Activated naive CD4-positive, alpha-beta T cell treated with anti-CD3 and anti-CD28 coated beads for 36 hours (primary cell): ENCODE measurements around the gene SCTR. TPM values are rescaled to one million over a fixed set of nuclear protein-coding genes. Genes with fewer than 3 reads are reported as not detected.
"Not testable (repeated sequence)": the region's sequence is repeated elsewhere in the genome, so short reads cannot be mapped to it uniquely, and the experiment has no call there.

Source experiments
- CTCF ChIA-PET: fragments of 350-600 bp; sonication (Branson Sonifier 250); formaldehyde crosslinking; loops from one replicate; lab custom pipeline; 2021; ENCODE audit warnings: antibody characterized with exemption; lab: Charles Lee
- DNase-seq: peaks from one replicate; pipeline ENCODE4 v3.0.0-alpha.2; 2020
- H3K27ac Mint-ChIP-seq: one replicate; pipeline ENCODE4 v1.8.0; 2021; ENCODE audit warnings: mild to moderate bottlenecking, mixed read lengths
- H3K27me3 Mint-ChIP-seq: one replicate; pipeline ENCODE4 v1.8.0; 2021; ENCODE audit warnings: low read depth, mixed read lengths
- H3K36me3 Mint-ChIP-seq: one replicate; pipeline ENCODE4 v1.8.0; 2021; ENCODE audit warnings: low read depth, mixed read lengths
- H3K4me1 Mint-ChIP-seq: one replicate; pipeline ENCODE4 v1.8.0; 2021; ENCODE audit warnings: low read depth, mixed read lengths
- H3K4me3 Mint-ChIP-seq: one replicate; pipeline ENCODE4 v1.8.0; 2021; ENCODE audit warnings: mild to moderate bottlenecking, moderate library complexity, mixed read lengths
- H3K9me3 Mint-ChIP-seq: one replicate; pipeline ENCODE4 v1.8.0; 2021; ENCODE audit warnings: mixed read lengths
- intact Hi-C: fragments of 100-400 bp; cut with micrococcal nuclease; formaldehyde crosslinking; loops from one replicate; pipeline ENCODE4 v1.15.1; 2023
- total RNA-seq, 2 experiments: library from RNA; stranded (reverse); gene quantifications; one replicate each; pipeline ENCODE4 v1.2.3, GENCODE V29; 2021

SCTR gene
- total RNA-seq, 2 experiments from 2014 or later, result not detected

DNA sequence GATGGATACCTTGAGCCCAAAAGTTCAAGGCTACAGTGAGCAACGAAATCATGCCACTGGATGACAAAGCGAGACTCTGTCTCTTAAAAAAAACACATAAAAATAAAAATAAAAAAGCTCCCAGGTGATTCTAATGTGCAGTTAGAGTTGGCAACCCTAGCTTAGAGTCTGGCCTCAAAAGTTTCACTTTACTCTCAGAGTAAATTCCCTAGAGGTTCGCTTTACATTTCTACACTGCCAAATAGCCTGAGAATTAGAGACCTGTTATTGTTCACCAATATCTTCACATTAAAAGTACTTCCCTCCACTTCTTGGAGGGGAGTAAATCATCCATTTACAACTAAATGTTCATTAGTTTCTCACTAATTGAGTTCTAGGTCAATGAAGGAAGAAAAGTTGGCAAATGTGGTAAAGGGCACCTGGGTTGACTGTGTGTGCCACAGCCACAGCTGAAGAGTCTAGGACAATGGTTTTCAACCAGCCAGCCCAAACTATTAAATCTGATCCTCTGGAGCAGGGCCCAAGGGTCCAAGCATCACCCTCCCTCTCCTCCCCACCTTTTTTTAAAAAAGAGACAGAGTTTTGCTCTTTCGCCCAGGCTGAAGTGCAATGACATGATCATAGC is 107.9 kb downstream of the SCTR start:
- no peak for DNase-seq
- Mint-ChIP-seq H3K36me3 (no peaks in the 10 kb centered on the region), H3K4me1 (no peaks in the 10 kb centered on the region), H3K9me3 (no peaks in the 10 kb centered on the region), H3K4me3 (no peak overlapping the region), H3K27me3 (peaks cover 3% of the 10 kb centered on the region), H3K27ac (no peak overlapping the region)
- intact Hi-C loops, result no loop called here
- CTCF ChIA-PET, result interaction anchor here (0.5 to 0.6 kb wide), 2 partner anchors 715 to 1261 kb away, joined by 3 to 7 read pairs; no protein-coding TSS in a partner anchor

DNA sequence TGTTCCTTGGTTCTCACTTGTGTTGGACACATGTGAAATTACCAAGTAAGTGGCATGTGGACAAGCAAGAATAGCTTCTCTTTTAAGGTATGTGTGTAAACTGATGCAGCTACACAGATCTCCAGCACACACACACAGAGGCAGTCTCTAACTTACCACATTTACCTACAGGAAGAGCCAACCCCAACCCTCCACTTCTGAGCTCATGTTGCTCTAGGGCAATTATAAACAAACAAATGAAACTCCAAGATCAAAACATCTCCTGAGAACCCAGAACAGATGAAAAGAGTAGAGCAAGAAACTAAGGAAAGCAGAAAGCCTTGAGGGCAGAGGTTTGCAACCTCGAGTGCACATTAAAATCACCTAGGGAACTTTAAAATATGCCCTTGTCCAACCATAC is 108.7 kb downstream of the SCTR start:
- CTCF ChIA-PET, result interaction anchor here (1.4 kb wide), 1 partner anchor 9 kb away, joined by 3 read pairs; no protein-coding TSS in a partner anchor
- Mint-ChIP-seq H3K4me3 (no peak overlapping the region), H3K4me1 (no peaks in the 10 kb centered on the region), H3K36me3 (no peaks in the 10 kb centered on the region), H3K9me3 (no peaks in the 10 kb centered on the region), H3K27me3 (peaks cover 3% of the 10 kb centered on the region), H3K27ac (no peak overlapping the region)
- intact Hi-C loops, result no loop called here
- DNase-seq, result no peak

DNA sequence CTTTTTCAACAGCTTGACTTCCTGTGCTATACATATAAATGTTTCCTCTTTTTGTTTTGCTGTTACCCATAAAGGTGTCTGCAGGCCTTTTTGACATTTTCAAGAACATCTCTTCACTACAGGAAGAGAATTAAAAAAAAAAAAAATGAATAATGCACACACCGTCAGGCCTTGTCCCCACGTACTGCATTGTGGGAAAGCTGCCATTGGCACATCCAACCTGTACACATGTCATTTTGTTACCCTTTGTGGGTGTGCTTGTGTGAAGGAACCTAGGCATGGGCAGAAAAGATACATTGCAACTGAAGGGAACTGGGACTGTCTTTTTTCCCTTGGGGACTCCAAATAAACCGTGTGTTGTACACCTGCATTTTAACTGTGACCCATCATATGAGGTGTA is 109.4 kb downstream of the SCTR start:
- Mint-ChIP-seq H3K4me3 (no peak overlapping the region), H3K4me1 (no peaks in the 10 kb centered on the region), H3K36me3 (no peaks in the 10 kb centered on the region), H3K27ac (no peak overlapping the region), H3K9me3 (no peaks in the 10 kb centered on the region), H3K27me3 (peaks cover 5% of the 10 kb centered on the region)
- CTCF ChIA-PET, result interaction anchor here (1.4 kb wide), 1 partner anchor 9 kb away, joined by 3 read pairs; no protein-coding TSS in a partner anchor
- DNase-seq, result no peak
- intact Hi-C loops, result no loop called here

DNA sequence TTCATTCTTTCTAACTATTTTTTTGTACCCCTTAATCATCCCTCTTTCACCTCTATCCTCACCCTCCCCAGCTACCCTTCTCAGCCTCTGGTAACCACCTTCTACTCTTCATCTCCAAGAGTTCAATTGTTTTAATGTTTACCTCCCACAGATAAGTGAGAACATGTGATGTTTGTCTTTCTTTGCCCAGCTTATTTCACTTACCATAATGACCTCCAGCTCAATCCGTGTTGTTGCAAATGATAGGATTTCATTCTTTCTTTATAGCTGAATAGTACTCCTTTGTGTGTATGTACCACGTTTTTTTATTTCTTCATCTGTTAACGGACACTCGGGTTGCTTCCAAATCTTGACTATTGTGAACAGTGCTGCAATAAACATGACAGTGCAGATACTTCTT is 114.8 kb downstream of the SCTR start:
- Mint-ChIP-seq H3K4me1 (no peaks in the 10 kb centered on the region), H3K9me3 (no peaks in the 10 kb centered on the region), H3K27me3 (peaks cover 2% of the 10 kb centered on the region), H3K4me3 (no peak overlapping the region), H3K27ac (no peak overlapping the region), H3K36me3 (no peaks in the 10 kb centered on the region)
- CTCF ChIA-PET, result interaction anchor here (0.6 to 2.8 kb wide), 7 partner anchors 10 to 370 kb away, joined by 3 to 17 read pairs (median 3); no protein-coding TSS in a partner anchor
- intact Hi-C loops, result loop anchor here (5.0 kb wide), 1 partner anchor 768 kb away; no protein-coding TSS in a partner anchor
- DNase-seq, result no peak

DNA sequence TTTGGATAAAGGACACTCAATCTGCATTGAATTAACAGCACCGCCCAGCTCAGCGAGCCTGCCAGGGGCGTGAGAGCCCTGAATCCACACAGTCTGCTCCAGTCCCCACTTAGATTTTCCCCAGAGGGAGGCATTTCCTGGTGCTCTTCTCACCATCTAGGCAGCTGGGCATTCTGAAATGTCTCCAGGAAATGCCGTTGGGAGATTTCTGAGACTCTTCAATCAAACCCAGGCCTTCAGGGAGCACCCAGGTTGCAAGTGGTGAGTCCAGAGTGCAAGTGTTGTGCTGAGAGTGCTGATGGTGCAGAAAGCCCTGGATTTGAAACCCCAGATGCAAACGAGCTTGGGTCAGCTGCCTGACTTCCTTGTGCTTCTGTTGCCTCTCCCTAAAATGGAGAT is 116.1 kb downstream of the SCTR start:
- no peaks in the 10 kb centered on the region for H3K9me3 Mint-ChIP-seq
- H3K27ac Mint-ChIP-seq, result no peak overlapping the region
- DNase-seq, result no peak
- CTCF ChIA-PET, result interaction anchor here (0.6 to 2.8 kb wide), 5 partner anchors 67 to 1273 kb away, joined by 3 to 17 read pairs (median 3); no protein-coding TSS in a partner anchor
- peaks cover 2% of the 10 kb centered on the region for H3K27me3 Mint-ChIP-seq
- intact Hi-C loops, result loop anchor here (5.0 kb wide), 1 partner anchor 769 kb away; no protein-coding TSS in a partner anchor
- H3K4me3 Mint-ChIP-seq, result no peak overlapping the region
- no peaks in the 10 kb centered on the region for H3K36me3 Mint-ChIP-seq
- no peaks in the 10 kb centered on the region for H3K4me1 Mint-ChIP-seq

DNA sequence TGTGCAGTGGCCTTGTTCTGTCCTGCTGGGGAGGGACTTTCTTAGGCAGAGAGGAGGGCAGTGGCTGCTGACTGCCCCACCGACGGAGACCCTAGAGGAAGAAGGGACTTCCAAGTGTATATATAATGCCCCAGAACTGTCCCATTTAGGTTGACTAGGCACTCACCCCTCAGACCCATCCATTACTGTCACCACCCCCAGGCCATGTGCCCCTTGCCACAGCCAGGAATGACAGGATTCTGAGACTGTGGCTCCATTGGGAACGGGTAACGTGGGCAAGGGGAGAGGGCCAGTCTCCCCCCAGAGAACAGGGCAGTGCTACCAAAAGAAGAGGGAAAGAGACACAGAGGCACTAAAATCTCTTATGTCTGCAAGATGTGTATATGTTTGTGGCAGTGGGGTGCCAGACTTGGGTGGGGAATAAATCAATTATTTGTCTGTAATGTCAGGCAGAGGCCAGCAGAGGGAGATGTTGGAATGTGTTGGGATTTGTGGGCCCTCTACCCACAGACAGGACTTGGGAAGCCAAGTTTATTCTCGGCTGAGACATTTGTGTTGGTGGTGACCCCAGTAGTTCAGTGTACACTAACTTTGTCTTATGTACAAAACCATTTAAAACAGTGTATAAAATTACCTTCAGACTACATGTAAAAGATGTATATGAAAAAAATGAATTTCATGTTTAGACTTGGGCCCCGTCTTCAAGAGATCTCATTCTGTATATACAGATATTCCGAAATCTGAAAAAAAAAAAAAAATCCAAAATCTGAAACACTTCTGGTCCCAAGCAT is 116.7 kb downstream of the SCTR start:
- DNase-seq, result peak; percentile 52
- CTCF ChIA-PET, result interaction anchor here (0.6 to 3.7 kb wide), 7 partner anchors 68 to 1274 kb away, joined by 3 to 19 read pairs (median 4); no protein-coding TSS in a partner anchor
- H3K27ac Mint-ChIP-seq, result no peak overlapping the region
- H3K9me3 Mint-ChIP-seq, result no peaks in the 10 kb centered on the region
- intact Hi-C loops, result loop anchor here (1.0 to 5.0 kb wide), 3 partner anchors 69 to 770 kb away; no protein-coding TSS in a partner anchor
- no peaks in the 10 kb centered on the region for H3K4me1 Mint-ChIP-seq
- no peak overlapping the region for H3K4me3 Mint-ChIP-seq
- peaks cover 2% of the 10 kb centered on the region for H3K27me3 Mint-ChIP-seq
- no peaks in the 10 kb centered on the region for H3K36me3 Mint-ChIP-seq

DNA sequence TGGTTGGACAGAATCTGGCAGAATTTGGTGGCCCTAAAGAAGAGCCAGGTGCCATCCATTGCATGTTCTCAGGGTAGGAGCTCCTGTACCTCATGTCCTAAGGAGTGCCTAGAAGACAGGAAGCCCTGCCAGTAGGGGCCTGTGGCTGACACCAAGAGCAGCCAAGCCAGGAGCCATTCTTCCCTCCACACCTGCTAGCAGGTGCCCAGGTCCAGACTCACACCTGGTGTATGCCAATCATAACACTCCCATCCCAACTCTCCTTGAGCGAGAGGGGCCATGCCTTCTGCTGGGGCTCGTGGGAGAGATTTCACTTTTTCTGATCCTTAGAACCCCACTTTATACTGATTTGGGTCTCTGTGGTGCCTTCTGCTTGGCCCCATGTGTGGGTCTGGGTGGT is 119.1 kb downstream of the SCTR start:
- H3K36me3 Mint-ChIP-seq, result no peaks in the 10 kb centered on the region
- CTCF ChIA-PET, result interaction anchor here (3.7 kb wide), 1 partner anchor 71 kb away, joined by 19 read pairs; no protein-coding TSS in a partner anchor
- no peaks in the 10 kb centered on the region for H3K27me3 Mint-ChIP-seq
- no peak overlapping the region for H3K4me3 Mint-ChIP-seq
- no peak overlapping the region for H3K27ac Mint-ChIP-seq
- H3K9me3 Mint-ChIP-seq, result no peaks in the 10 kb centered on the region
- no peak for DNase-seq
- intact Hi-C loops, result loop anchor here (5.0 kb wide), 1 partner anchor 772 kb away; no protein-coding TSS in a partner anchor
- no peaks in the 10 kb centered on the region for H3K4me1 Mint-ChIP-seq

DNA sequence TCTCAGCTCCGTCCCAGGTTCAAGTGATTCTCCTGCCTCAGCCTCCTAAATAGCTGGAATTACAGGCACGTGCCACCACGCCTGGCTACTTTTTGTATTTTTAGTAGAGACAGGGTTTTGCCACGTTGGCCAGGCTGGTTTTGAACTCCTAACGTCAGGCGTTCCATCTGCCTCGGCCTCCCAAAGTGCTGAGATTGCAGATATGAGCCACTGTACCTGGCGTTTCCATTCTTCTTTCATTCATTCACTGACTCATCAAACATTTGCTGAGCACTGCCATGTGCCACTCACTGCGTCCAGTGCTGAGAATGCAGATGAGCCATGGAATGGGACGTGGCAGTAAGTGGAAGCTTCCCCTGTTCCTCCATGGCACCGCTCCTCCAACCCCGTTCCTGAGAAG is 120.7 kb downstream of the SCTR start:
- H3K27me3 Mint-ChIP-seq, H3K4me3 Mint-ChIP-seq, intact Hi-C loops, H3K27ac Mint-ChIP-seq, H3K9me3 Mint-ChIP-seq, H3K4me1 Mint-ChIP-seq, H3K36me3 Mint-ChIP-seq, DNase-seq: not testable (repeated sequence)
- CTCF ChIA-PET, result interaction anchor here (3.7 kb wide), 1 partner anchor 72 kb away, joined by 19 read pairs; no protein-coding TSS in a partner anchor

DNA sequence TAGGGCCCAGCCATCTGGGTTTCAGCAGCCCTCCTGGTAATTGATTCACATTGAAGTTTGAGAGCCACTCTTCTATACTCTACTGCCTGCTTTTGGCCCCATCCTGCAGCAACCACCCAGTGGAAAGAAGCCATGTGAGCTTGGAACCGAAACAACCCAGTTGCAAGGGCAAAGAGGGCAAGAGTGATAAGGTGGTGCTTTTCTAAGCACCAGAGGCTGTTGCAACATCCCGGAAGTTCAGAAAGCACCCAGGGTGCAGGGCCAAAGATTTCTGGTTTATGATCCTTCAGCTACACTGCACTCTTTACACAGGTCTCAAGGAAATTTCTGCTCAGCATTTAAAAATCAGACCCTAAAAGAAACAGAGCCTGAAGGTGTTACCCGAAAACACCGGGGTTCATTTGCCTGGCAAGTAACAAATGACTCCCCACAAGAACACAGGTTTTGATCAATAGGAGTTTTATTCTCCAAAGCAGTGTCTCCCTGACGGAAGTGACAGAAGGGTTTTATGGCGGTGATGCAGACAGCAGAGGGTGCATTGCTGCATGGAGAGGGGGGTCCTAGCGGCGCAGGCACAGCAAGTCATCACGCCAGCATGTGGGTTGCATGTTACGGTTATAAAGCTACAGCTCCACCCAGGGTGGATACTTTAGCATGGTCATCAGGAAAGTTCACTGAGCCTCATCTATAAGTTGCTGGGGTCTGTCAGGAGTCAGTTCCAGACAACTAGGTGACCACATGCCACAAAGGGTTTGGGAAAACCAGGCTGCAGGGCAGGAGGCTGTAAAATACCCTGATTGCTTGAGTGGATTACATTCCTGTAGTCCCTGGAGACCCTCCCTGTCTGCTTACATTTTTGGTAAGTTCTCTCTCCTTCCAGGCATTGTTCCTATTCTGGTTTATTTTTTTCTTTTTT is 121.4 kb downstream of the SCTR start:
- no peak overlapping the region for H3K27ac Mint-ChIP-seq
- CTCF ChIA-PET, result no interaction called here
- intact Hi-C loops, result no loop called here

DNA sequence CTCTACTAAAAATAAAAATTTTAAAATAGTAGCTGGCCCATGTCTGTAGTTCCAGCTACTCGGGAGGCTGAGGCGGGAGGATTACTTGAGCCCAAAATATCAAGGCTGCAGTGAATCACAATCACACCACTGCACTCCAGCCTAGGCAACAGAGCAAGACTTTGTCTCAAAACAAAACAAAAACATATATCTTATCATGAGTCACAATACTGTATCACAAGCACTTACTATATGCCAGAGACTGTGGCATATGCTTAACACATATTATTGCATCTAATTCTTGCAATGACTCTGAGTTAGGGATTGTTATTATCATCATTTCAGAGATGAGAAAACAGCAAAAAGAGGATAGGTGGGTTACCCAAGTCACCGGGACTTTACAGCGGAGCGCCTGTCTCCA is 122.2 kb downstream of the SCTR start:
- intact Hi-C loops, result no loop called here
- CTCF ChIA-PET, result no interaction called here

More for the DNA sequence above, 121.4 kb downstream of the SCTR start:
- DNase-seq, result no peak
- Mint-ChIP-seq H3K27me3 (peaks cover 3% of the 10 kb centered on the region), H3K4me3 (no peak overlapping the region), H3K4me1 (no peaks in the 10 kb centered on the region), H3K9me3 (no peaks in the 10 kb centered on the region), H3K36me3 (no peaks in the 10 kb centered on the region)

DNA sequence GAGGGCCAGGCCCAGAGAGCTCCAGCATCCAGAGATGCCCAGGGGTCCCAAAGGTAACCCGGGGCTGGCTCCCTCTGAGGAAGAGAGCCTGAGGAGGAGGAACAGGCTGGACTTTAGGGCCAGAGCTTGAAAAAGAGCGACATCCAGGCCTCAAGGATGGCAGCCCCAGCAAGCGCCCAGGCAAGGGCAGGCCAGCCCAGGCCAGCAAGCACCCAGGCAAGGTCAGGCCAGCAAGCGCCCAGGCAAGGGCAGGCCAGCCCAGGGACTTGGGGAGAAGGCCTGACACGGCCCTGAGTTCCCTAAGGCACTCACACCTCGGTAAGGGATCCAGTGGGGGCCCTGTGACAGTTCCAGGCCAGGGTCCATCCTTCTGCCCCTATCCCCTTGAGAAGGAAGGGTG is 127.1 kb downstream of the SCTR start:
- H3K36me3 Mint-ChIP-seq, result no peaks in the 10 kb centered on the region

More for the DNA sequence above, 122.2 kb downstream of the SCTR start:
- Mint-ChIP-seq H3K4me1 (no peaks in the 10 kb centered on the region), H3K36me3 (no peaks in the 10 kb centered on the region), H3K9me3 (no peaks in the 10 kb centered on the region), H3K27ac (no peak overlapping the region), H3K27me3 (peaks cover 3% of the 10 kb centered on the region), H3K4me3 (no peak overlapping the region)
- no peak for DNase-seq

More for the DNA sequence above, 127.1 kb downstream of the SCTR start:
- intact Hi-C loops, result no loop called here
- Mint-ChIP-seq H3K9me3 (no peaks in the 10 kb centered on the region), H3K27ac (no peak overlapping the region), H3K4me1 (no peaks in the 10 kb centered on the region), H3K27me3 (peaks cover 3% of the 10 kb centered on the region), H3K4me3 (no peak overlapping the region)
- CTCF ChIA-PET, result no interaction called here
- DNase-seq, result no peak
